ENCODE measurements around the gene MFN2. TPM values are rescaled to one million over a fixed set of nuclear protein-coding genes. Genes with fewer than 3 reads are reported as not detected.
"Not testable (repeated sequence)": the region's sequence is repeated elsewhere in the genome, so short reads cannot be mapped to it uniquely, and the experiment has no call there.

The MFN2 gene
- polyA plus RNA-seq, 12 donors, result 54.4 to 78.5 (median 64.4) TPM; not detected in 1

DNA sequence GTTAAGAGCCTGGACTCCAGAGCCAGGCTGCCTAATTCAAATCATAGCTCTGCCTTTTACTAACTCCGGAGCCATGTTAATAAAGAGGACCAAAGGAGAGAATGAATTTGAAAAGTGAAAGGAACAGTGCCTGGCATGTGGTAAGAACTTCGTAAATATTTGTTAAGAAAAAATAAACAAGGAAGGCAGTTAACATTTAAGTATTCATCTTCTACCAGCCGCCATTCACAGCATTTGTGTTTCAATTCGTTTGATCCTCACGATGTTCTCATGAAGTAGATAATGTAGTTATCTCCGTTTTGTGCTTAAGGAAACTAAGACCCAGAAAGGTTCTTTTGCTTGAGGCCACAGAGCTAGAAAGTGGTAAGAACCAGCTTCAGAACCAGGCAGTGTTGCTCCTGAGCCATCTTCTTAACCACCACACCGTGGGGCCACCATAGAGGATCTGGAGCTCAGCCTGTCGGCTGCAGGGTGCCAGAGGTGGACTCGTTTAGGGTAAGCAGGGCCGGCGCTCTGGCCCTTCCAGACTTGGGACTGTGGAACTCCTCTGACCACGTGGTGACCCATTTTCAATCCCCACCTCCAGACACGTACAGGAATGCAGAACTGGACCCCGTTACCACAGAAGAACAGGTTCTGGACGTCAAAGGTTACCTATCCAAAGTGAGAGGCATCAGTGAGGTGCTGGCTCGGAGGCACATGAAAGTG lies 11.9 kb downstream of the MFN2 start:
- DNase-seq, result no peak

DNA sequence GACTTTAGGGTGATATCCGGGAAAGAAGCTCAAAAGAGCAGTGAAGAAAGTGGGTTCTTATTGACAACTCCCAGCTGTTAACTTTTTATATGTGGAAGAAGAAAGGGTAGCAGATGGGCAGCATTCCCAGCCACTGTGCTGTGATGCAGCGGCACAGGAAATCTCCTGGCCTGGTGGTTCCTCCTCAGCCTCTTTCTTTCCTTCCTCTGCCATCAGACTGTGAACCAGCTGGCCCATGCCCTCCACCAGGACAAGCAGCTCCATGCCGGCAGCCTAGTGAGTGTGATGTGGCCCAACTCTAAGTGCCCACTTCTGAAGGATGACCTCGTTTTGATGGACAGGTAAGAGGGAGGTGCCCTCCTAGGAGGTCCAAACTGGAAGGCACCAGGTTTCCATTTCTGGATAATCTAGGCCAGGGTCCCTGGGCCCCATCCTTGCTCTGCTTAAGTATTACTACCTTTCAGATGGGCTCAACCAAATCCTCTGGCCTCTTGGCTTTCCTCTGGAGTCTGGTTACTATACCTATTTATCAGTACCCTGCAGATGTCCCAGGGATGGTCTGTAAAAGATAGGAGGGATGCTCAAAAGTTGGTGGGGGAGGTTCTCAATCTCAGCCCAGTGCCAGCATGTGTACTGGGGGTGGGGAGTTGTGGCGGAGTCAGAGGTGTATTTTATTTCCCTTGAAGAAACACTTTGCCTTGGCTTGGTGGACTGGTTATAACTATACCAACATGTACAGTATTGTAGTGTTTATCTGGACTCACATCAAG lies 17.0 kb downstream of the MFN2 start:
- DNase-seq, result no peak

DNA sequence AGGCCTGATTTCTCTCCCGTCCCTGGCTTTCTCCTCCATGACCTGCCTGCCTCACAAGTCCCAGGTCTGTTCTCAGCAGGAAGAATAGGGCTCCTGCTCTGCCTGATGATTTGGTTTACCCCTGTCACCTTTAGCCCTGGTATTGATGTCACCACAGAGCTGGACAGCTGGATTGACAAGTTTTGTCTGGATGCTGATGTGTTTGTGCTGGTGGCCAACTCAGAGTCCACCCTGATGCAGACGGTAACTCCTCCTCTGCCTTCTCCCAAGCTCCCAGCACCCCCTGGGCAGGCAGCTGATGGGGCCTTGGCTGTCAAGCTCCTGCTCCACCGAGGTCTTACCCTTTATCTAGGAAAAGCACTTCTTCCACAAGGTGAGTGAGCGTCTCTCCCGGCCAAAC lies 18.4 kb downstream of the MFN2 start:
- no peak for DNase-seq

DNA sequence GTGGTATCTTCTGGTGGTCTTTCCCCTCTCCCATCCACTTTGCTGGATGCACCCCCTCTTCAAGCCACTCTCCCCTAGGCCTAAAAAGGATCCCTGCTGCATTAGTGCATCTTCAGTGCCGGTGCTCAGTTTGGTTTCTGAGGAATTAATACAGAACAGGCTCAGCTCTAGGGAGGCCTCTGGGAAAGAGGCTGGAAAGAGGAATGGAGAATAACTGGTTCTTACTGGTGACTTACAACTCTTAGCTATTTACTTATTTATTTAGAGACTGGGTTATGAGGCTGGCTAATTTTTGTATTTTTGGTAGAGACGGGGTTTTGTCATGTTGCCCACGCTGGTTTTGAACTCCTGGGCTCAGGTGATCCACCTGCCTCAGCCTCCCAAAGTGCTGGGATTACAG lies 19.0 kb downstream of the MFN2 start:
- DNase-seq, result no peak

DNA sequence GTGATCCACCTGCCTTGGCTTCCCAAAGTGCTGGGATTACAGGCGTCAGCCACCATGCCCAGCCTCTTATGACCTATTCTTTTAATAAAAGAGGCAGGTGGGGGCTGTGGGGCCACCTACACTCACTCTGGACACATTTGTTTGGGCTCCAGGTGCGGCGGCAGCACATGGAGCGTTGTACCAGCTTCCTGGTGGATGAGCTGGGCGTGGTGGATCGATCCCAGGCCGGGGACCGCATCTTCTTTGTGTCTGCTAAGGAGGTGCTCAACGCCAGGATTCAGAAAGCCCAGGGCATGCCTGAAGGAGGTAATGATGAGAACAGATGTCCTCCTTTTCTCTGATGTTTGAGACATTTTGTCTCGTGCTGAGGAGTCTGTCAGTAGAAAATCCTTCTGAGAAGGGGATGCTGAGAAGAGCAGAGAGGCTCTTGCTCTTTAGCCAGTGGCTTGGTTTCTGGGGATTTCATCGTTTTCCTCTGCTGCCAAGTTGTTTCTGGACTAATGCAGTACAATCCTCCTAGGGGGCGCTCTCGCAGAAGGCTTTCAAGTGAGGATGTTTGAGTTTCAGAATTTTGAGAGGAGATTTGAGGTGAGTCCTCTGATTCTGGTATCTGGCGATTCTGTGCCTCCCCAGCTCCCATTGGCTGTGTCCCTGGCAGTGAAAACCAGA lies 21.1 kb downstream of the MFN2 start:
- no peak for DNase-seq

DNA sequence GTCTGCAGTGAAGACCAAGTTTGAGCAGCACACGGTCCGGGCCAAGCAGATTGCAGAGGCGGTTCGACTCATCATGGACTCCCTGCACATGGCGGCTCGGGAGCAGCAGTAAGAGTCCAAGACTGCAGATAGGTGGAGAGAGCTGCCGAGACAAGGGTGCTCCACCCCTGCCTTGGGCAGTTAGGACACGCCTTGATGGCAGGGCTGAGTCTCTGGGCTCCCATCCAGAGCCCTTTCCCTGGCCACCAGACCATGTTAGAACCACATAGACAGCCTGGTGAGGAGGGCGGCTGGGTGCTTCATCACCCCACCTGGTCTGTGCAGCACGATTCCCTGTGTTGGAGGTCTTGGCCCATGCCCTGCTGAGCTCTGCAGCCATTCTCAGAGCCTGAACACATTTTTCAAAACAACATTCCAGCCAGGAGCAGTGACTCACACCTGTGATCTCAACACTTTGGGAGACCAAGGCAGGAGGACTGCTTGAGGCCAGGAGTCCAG lies 21.8 kb downstream of the MFN2 start:
- no peak for DNase-seq

DNA sequence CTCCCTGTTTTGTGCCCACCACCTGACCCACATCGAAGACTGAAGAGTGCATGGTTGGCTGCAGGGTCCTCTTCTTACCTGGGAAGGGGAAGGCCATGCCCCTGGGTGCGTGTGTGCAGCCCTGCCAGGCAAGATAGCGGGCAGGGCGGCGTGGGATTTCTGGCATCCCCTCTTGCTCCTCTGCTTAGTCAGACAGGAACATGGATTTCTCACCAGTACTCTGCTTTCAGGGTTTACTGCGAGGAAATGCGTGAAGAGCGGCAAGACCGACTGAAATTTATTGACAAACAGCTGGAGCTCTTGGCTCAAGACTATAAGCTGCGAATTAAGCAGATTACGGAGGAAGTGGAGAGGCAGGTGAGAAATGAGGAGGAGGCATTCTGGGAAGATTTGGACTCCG lies 23.5 kb downstream of the MFN2 start:
- DNase-seq, result no peak

DNA sequence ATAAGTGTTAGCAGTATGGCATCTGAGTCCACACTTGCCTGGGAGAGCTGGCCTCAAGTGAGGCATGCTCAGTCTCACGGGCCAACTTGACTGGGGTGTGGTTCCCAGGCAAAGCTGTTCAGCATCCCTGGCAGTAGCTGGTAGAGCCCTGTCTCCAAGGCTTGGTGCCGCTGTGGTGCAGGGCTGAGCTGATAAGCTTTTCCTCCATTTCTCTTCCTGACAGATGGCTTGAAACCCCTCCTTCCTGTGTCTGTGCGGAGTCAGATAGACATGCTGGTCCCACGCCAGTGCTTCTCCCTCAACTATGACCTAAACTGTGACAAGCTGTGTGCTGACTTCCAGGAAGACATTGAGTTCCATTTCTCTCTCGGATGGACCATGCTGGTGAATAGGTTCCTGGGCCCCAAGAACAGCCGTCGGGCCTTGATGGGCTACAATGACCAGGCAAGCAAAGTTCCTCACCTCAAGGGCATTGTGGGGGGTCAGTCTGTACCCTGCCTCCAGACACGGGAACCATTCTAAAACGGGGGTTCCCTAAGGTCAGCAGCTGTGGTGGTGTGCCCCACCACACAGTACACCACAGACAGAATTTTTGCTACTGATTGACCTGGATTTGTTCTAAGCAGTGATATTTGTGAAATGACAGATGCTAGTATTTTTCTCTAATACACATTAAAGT lies 25.4 kb downstream of the MFN2 start:
- DNase-seq, result no peak

DNA sequence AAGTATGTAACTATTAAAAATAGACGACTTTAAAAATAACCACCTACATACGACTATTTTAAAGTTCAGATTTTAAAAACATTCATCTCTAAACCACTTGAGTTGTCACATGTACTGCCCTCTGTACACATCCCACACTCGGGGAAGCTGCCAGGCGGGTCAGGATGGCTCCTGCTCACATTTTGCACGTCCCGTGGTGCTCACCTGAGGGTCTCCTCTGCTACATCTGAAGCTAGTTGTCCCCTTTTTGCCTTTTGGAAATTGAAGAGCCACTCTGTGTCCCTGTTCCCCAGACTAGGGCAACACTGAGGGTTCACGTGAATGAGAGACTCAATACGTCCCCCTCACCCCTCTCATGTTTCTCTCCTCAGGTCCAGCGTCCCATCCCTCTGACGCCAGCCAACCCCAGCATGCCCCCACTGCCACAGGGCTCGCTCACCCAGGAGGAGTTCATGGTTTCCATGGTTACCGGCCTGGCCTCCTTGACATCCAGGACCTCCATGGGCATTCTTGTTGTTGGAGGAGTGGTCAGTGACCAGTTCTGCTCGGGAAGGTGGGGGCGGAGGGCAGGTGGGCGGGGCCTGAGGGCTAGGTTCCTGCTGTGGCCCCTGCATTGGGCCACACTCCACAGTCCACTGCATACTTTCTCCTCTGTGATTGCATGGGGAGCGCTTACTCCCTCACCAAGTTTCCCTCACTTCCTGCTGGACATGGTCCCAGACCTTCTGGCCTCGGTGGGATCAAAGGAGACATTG lies 26.1 kb downstream of the MFN2 start:
- no peak for DNase-seq

DNA sequence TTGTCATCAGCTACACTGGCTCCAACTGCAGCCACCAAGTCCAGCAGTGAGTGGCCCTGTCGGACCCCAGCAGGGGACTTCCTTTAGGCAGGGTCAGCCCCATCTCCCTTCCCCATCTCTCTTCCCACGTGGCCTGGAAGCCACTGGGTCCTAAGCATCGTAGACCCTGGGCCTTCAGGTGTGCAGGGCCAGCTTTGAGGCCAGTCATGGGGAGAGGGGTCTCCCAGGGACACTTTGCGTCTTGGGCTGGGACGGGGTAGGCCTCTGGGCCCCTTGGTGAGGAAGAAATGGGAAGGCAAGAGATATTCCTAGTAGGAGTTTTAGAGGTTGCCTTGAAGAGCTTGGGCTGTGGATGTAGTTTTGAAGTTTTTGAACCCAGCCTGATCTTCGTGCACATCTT lies 27.0 kb downstream of the MFN2 start:
- DNase-seq, result no peak

DNA sequence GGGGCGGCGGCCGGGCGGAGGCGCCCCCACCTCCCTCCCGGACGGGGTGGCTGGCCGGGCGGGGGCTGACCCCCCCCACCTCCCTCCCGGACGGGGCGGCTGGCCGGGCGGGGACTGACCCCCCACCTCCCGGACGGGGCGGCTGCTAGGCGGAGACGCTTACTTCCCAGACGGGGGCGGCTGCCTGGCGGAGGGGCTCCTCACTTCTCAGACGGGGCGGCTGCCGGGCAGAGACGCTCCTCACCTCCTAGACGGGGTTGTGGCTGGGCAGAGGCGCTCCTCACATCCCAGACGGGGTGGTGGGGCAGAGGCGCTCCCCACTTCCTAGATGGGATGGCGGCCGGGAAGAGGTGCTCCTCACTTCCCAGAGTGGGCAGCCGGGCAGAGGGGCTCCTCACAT lies 28.1 kb downstream of the MFN2 start:
- DNase-seq, result not testable (repeated sequence)

DNA sequence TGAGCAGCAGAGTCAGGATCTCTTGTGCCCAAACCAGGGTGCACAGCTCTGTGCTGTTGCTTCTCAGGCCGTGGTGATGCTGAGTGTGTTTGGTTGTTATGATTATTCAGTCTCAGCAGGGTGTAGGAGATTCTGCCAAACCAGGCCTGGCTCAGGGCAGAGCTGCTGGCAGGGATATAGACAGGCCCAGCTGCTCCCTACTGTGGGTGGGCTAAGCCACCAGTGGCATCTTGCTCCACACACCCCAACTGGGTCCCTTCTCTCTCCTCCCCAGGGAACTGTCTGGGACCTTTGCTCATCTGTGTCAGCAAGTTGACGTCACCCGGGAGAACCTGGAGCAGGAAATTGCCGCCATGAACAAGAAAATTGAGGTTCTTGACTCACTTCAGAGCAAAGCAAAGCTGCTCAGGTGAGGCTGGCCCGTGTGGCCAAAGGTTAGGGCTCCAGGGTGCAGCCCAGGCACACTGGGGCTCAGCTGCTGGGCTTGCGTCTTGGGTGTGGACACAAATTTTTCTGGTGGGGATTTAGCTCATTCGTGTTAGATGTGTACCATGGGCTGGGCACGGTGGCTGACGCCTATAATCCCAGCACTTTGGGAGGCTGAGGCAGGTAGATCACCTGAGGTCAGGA lies 29.2 kb downstream of the MFN2 start:
- no peak for DNase-seq

DNA sequence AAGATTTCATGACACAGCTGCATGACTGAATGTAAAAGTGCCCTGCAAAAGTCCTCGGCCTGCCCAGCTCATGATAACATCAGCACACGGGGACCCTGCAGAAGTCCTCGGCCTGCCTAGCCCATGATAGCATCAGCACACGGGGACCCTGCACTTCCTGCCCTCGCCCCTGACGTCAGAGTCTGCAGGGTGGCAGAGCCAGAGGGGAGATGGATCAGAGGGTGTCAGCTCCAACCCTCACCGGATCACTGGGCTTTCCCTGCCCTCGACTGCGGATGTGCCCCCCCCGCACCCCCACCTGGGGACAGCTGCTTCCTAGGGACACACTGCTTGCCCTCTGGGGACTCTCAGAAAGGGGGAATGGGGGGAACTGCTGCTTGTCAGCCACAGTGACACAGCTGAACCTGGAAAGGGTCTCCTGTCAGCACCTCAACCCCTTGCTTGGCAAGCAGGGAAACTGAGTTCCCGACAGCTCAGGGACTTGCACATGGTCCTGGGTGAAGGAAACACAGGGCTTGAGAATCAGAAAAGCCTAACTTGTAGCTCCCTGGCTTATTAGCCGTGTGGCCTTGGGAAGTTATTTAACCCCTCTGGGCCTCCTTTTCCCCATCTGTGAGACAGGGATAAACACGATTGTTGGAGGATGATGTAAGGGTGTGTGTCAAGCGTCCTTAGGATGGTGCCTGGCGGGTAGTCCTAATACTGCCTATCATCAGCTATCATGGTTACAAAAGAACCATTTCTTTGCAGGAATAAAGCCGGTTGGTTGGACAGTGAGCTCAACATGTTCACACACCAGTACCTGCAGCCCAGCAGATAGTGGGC lies 30.7 kb downstream of the MFN2 start:
- DNase-seq, result no peak

DNA sequence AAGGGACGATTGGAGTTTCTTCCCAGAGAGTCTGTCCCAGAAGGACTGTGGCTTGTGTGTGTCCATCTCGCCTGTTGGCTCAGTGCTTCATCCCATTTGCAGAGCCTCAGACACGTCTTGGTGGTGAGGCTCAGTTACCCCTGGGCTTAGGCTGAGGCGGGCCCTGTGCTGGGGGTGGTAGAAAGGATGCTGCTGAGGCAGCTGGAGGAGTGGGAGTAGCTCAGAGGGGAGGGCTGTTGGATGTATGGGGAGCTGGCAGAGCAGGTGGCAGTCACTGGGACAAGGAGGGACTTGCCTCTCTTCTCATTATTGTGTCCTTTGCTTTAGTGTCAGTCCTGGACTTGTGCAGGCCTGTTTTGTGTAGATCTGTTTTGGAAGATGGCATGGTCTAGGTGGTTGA lies 31.8 kb downstream of the MFN2 start:
- DNase-seq, result no peak

DNA sequence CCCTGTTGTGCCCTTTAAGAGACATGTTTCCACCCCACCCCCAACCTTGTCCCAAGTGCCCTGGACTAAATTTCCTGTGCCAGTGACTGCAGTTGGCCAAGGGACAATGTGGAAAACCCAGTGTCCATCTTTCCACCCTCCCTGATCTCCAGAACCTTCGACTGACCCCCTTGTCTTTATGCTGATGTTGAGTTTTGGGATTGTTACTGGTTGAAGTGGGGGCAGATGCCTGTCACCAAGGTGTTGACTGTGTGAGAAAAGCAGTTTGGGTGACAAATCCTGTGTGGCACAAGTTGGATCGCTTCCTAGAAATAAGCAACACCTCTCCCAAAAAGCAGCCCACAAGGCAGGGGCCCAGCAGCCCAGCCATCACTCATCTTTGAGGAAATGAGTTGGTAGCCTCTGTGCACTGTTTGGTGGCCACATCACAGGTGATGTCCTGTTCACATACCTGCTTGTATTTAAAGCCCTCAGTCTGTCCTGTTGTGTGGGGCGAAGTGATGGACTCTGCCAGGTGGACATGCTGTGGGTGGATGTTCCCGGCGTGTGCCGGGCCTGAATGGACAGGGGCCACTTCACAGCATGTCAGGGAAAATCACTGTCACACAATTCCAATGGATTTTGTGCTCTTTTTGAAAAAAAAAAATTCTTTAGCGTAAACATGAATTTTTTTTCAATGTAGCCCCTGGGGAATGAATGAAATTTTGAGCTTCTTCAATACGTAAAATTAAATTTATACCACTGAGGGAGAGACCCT lies 32.5 kb downstream of the MFN2 start:
- DNase-seq, result no peak

DNA sequence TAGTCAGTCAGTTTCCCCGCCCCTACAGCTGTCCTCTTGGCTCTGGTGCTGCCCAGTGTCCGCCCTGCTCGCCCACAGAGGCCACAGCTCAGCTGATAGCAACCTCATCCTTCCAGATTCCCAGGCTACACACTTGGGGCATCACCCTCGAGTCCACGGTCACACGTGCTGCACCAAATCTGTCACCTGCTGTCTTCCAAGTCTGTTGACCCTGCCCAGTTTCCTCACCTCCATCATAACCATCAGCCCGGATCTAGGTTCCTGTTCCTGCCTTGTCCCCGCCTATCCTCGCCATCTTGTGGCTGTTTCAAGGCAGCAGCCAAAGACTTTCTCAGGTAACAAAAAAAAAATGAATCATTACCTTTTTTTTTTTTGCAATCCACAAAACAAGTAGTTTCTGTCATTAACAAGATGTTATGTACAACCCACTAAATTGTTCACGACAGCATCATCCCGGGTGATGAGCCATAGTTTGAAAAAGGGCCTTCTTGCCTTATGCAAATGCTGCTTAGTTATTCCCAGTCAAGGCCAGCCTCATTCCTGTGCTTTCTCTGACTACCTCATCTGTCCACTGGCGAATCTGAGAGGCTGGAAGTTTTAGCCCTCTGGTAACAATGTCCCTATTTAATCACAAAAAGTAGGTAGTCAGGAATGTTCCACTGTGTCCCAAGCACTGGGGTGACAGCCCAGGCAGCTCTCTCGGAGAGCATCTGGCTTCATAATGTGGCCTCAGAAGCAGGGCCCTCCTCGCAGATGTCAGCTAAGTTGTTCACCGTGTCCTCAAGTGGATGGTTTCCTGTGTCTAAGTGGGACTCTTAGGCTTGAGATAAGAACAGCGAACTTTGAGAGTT lies 34.1 kb downstream of the MFN2 start:
- no peak for DNase-seq

DNA sequence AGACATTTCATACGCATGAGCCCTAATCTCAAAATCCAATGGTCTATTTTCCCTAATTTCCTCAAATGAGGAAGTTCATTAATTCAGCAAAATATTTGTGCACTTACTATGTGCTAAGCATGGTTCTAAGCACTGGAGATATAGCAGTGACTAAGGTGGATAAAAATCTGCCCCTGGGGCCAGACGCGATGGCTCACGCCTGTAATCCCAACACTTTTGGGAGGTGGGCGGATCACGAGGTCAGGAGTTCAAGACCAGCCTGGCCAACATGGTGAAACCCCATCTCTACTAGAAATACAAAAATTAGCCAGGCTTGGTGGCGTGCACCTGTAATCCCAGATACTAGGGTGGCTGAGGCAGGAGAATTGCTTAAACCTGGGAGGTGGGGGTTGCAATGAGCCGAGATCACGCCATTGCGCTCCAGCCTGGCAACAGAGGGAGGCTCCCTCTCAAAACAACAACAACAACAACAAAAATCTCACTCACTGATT lies 34.8 kb downstream of the MFN2 start:
- DNase-seq, result no peak

DNA sequence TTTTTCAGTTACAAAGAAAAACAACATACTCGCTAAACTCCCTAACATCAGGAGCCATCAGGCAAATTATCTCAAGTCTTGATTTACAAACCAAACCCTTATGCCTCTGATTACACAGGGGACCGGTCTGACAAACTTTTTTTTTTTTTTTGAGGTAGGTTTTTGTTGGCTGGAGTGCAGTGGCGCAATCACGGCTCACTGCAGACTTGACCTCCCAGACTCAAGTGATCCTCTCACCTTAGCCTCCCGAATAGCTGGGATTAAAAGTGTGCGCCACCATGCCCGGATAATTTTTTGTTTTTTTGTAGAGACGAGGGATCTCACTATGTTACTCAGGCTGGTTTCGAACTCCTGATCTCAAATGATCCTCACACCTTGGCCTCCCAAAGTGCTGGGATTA lies 35.3 kb downstream of the MFN2 start:
- DNase-seq, result no peak
